ENCODE data around the gene ZNF600.
"Not testable (repeated sequence)": the region's sequence is repeated elsewhere in the genome, so short reads cannot be mapped to it uniquely, and the experiment has no call there.

ZNF600 gene

DNA sequence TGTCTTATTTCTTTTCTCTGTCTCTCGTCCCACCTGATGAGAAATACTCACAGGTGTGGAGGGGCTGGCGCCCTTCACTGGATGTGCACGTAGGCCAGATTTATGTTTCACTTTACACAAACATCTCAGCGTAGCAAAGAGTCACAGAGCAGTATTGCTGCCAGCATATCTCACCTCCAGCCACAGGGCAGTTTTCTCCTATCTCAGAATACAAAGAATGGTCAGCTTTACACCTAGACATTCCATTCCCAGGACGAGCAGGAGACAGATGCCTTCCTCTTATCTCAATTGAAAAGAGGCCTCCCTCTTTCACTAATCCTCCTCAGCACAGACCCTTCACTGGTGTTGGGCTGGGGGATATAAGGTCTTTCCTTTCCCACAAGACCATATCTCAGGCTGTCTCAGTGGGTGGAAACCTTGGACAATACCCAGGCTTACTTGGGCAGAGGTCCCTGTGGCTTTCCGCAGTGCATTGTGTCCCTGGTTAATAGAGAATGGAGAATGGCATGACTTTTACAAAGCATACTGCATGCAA is 44.6 kb downstream of the ZNF600 start:
- no peak for DNase-seq

GRCh38 chr19:52741371-52741770 is 45.2 kb downstream of the ZNF600 start:
- DNase-seq, result not testable (repeated sequence)

GRCh38 chr19:52739576-52739975 is 47.0 kb downstream of the ZNF600 start:
- no peak for DNase-seq

- DNase-seq, result no peak
Measured at GRCh38 chr19:52735734-52736133, 50.9 kb downstream of the ZNF600 start.

DNA sequence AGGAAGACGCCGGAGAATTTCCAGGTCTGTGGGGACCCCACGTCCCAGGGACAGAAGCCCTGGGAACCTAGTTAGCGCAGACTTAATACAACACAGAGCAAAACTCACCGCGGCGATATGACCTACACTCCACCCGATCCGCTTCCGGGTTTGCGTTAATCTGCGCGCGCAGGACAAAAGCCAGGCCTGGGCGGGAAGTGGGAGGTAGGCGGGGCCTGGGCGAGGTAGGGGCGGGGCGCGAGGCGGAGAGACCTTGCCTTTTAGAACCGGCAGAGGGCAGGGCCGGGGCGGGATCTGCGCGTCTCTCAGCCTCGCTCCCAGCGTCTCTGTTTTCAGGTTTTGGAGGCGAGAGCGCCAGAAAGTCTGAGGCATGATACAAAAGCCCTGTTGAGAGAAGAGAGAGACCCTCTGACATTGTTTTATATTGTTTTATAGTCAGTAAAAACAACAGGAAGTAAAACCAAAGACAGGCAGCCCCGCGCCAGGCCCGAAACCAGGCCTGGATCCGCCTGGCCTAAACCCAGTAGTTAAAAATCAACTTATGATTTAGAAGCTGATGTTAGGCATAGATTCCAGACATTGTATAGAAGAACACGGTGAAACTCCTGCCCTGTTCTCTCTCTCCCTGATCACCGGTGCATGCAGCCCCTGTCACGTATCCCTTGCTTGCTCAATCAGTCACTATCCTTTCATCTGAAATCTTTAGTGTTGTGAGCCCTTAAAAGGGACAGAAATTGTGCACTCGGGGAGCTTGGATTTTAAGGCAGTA is 51.5 kb downstream of the ZNF600 start, which contains the start of gene ZNF611:
TSS of gene ZNF611 (minus strand) at position 152 of the 769 bp plus-strand sequence. CDS start 19,150 bp downstream, outside the sequence.
- peak; percentile 94 for DNase-seq

- no peak for DNase-seq
Measured at GRCh38 chr19:52734331-52734892, 52.2 kb downstream of the ZNF600 start.

DNA sequence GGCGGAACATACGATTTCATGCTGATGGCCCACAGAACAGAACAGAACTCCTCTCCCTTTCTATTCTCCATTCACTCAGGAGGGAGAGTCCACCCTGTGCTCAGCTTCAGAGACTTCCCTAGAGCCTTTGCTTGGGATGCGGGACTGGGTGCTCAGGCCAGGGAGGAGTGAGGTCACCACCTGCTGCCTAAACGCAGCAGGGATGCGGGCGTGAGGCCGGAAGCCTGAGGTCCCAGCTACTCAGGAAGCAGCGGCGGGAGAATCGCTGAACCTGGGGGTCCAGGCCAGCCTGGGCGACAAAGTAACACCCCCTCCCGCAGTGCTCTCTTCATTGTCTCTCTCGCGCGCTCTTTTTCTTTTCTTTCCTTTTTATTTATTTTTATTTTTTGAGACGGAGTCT is 60.5 kb downstream of the ZNF600 start:
- not testable (repeated sequence) for DNase-seq

- DNase-seq, result no peak
Measured at GRCh38 chr19:52725528-52725961, 61.0 kb downstream of the ZNF600 start.

DNA sequence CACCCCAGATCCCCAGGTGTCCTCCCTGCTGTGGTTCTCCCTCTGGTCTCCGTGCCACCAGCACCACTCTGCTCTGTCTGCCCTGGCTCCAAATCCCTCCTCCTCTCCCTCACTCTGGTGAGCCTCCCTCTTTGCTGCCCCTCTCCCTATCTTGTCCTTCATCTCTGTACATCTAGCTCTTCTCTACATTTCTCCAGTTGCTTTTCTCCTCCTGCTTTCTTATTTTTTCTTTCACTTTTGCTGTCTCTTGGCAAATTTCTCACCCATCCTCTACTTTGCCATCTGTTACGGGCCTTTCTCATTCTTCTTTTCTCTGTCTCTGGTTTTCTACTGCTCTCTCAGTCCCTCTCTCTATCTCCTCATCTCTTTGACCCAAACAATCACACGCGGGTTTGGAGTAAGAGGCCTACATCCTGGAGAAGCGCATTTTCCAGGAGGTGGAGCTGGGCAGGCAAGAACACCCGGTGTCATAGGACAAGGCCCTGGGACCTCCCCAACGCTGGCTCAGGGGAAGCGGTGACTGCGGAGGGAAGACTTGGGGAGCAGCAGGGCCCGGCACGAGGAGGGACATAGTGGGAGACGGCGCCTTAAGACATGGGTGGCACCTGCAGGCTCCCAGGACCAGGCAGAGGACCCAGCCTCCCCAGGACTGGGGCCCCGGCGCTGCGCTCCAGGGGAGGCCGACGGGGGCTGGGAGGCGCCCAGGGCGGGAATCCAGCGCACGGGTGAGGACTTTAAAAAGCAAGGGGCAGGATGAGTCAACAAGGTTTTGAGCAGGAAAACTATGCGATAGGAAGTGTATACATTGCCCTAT is 61.7 kb downstream of the ZNF600 start:
- DNase-seq, result no peak

DNA sequence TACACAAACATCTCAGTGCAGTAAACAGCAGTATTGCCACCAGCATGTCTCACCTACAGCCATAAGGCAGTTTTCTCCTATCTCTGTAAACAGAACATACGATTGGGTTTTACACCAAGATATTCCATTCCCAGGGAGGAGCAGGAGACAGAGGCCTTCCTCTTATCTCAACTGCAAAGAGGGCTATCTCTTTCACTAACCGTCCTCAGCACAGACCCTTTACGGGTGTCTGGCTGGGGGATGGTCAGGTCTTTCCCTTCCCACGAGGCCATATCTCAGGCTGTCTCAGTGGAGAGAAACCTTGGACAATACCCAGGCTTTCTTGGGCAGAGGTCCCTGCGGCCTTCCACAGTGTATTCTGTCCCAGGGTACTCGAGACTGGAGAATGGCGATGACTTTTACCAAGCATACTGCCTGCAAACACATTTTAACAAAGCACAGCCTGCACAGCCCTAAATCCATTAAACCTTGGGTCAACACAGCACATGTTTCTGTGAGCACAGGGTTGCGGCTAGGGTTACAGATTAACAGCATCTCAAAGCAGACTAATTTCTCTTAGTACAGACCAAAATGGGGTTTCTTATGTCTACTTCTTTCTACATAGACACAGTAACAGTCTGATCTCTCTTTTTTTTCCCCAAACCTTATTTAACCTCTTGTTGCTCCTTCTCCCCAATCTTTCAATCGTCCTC is 62.5 kb downstream of the ZNF600 start:
- not testable (repeated sequence) for DNase-seq

DNA sequence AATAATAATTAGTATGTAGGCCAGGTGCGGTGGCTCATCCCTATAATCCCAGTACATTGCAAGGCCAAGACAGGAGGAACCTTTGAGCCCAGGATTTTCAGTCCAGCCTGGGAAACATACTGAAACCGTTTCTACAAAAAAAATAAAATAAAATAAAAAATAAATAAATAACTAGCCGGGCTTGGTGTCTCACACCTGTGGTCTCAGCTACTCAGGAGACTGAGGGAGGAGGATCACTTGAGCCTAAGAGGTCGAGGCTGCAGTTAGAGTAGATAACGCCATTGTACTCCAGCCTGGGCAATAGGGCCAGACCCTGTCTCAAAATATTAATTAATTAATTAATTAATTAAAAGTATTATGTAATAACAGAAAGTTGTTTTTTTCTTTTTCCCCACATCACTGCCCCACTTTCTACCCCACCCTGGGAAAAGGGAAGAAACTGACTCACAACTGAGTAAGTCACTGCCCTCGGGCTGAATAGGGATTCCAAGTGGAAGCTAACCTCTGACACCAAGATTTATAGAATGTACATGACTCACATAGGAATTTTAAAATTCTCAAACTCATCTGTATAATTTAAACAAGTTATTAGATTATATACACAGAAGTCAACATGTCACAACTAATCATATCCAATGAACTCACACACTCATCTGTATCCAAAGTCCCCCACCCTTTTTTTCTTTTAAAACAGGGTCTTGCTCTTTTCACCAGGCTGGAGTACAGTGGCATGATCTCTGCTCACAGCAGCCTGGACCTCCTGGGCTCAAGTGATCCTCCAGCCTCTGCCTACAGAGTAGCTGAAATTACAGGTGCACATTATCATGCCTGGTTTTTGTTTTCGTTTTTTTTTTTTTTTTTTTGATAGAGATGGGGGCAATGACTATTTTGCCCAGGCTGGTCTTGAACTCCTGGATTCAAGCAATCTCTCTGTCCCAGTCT is 64.3 kb downstream of the ZNF600 start:
- DNase-seq, result peak; percentile 74

- not testable (repeated sequence) for DNase-seq
Measured at GRCh38 chr19:52720541-52720940, 66.0 kb downstream of the ZNF600 start.

DNA sequence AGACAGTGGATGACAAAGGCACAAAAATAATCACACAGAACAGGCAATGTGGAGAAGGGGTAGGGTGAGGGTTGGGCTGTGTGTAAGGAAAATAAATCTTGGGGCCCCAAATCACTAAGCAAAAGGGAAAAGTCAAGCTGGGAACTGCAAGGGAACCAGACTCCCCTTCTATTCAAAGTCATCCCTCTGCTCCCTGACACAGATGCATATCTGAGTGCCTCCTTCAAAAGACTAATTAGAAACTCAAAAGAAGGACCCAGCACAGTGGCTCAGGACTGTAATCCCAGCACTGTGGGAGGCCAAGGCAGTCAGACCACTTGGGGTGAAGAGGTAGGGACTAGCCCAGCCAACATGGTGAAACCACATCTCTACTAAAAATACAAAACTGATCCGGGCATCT is 70.1 kb downstream of the ZNF600 start:
- no peak for DNase-seq

- peak; percentile 20 for DNase-seq
Measured at GRCh38 chr19:52715902-52716301, 70.7 kb downstream of the ZNF600 start.

GRCh38 chr19:52715330-52715729 is 71.3 kb downstream of the ZNF600 start:
- not testable (repeated sequence) for DNase-seq
